ENCODE measurements around the gene SLC11A1. TPM values are rescaled to one million over a fixed set of nuclear protein-coding genes. Genes with fewer than 3 reads are reported as not detected.

Gene SLC11A1
- total RNA-seq, 2 experiments from 2014 or later = 0.57 to 0.78 TPM

DNA sequence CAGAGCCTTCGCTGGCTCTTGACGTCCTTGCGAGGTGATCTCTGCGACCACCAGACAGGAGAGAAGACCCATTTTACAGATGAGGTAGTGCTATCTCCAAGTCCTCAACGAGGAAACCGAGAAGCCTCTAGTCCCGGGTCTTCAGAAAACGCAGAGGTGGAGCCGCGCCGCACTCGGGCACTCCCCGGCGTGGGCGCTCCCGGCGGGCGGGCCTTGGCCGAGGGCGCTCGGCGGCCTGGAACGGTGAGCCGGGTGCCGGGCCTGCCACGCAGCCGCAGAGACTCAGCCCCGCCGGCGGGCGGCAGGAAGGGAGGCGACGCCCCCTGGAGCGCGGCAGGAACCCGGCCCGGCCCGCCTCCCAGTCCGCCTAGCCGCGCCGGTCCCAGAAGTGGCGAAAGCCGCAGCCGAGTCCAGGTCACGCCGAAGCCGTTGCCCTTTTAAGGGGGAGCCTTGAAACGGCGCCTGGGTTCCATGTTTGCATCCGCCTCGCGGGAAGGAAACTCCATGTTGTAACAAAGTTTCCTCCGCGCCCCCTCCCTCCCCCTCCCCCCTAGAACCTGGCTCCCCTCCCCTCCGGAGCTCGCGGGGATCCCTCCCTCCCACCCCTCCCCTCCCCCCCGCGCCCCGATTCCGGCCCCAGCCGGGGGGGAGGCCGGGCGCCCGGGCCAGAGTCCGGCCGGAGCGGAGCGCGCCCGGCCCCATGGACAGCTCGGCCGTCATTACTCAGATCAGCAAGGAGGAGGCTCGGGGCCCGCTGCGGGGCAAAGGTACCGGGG, 17.5 kb downstream of the SLC11A1 start, which contains the start of gene CTDSP1:
Gene CTDSP1, plus strand, starts transcription at position 478 of the 776 bp plus-strand sequence. Its CDS starts 223 bp downstream, at position 701.
- Histone ChIP-seq H2AFZ (ENCODE audit: low read length) (peak within 1 kb of the TSS; percentile 3; the same call in 1 of the 2 replicates), H3K9me3 (ENCODE audit: low read length) (no peaks in the 10 kb centered on the region), H3K27ac (ENCODE audit: low read depth, low read length, poor library complexity, severe bottlenecking) (peak within 1 kb of the TSS; percentile 87), H3K79me2 (ENCODE audit: insufficient read depth, low read depth, low read length) (peaks cover 19% of the 10 kb centered on the region), H4K20me1 (ENCODE audit: insufficient read depth, low read length) (no peaks in the 10 kb centered on the region), H3K4me2 (ENCODE audit: low read length) (peak within 1 kb of the TSS; percentile 79), H3K9me2 (ENCODE audit: insufficient read depth, low read length) (no peaks in the 10 kb centered on the region), H3K4me3 (ENCODE audit: low read depth, low read length, poor library complexity, severe bottlenecking) (peak within 1 kb of the TSS; percentile 88), H3K4me1 (ENCODE audit: insufficient read depth, low read length, poor library complexity, severe bottlenecking) (peaks cover 62% of the 10 kb centered on the region), H3K36me3 (ENCODE audit: insufficient read depth, low read length) (peaks cover 34% of the 10 kb centered on the region)
- POLR2A ChIA-PET = interaction anchor here (0.6 to 1.8 kb wide), 5 partner anchors 43 to 113 kb away, joined by 3 to 8 read pairs (median 3); no protein-coding TSS in a partner anchor
- CTCF ChIA-PET (ENCODE audit: unreplicated experiment) = interaction anchor here (0.6 to 1.1 kb wide), 4 partner anchors 104 to 498 kb away, joined by 3 to 7 read pairs (median 3); partner anchors contain the start of gene PNKD
- no TSS peak for BruUV-seq (replicated peaks)
- TF ChIP-seq EZH2phosphoT487 (IDR thresholded peaks at IDR 0.05; ENCODE audit: borderline replicate concordance, low read depth, low read length) = no peak
- TF ChIP-seq, protein P1, sequence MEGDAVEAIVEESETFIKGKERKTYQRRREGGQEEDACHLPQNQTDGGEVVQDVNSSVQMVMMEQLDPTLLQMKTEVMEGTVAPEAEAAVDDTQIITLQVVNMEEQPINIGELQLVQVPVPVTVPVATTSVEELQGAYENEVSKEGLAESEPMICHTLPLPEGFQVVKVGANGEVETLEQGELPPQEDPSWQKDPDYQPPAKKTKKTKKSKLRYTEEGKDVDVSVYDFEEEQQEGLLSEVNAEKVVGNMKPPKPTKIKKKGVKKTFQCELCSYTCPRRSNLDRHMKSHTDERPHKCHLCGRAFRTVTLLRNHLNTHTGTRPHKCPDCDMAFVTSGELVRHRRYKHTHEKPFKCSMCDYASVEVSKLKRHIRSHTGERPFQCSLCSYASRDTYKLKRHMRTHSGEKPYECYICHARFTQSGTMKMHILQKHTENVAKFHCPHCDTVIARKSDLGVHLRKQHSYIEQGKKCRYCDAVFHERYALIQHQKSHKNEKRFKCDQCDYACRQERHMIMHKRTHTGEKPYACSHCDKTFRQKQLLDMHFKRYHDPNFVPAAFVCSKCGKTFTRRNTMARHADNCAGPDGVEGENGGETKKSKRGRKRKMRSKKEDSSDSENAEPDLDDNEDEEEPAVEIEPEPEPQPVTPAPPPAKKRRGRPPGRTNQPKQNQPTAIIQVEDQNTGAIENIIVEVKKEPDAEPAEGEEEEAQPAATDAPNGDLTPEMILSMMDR (conservative IDR thresholded peaks at IDR 0.05; ENCODE audit: low read length) = no peak
- intact Hi-C loops (cut with micrococcal nuclease; ENCODE audit: unreplicated experiment) = loop anchor here (1.0 to 5.0 kb wide), 4 partner anchors 42 to 493 kb away; partner anchors contain the start of gene CATIP
- peak; percentile 98 for DNase-seq (ENCODE audit: low spot score)

DNA sequence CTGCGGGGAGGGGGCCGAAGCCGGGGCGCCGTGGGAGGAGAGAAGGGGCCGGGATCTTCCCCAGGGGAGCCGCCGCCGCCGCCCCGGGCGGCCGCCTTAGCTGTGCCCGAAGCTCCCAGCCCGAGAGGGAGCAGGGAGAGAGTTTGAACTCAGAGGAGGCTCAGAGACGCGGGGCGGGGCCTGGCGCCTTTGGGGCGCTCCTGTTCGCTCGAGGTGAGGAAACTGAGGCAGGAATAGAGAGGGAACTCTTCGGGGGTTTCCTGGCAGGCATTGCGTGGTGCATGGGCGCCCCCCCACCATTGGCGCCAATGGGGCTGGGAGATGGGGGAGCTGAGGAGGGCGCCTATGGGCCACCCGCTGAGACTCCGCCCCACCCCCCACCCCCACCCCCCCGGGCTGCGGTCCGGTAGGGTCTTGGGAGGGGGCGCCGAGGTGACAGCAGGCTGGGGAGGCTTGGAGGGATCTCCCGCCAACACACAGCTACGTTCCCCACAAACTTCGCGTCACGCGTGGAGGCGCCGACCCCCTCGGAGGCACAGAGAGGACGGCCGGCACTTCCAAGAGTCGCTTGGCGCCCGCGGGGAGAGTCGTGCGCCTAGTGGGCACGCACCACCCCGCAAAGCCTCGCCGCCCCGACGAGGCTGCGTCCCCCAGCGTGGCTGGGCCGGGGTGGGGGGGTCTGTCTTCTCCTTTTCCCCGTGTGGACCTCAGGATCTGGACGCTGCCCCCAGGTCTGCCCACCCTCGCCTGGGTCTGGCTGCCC, 18.3 kb downstream of the SLC11A1 start:
- POLR2A ChIA-PET = interaction anchor here (0.6 to 1.8 kb wide), 5 partner anchors 44 to 114 kb away, joined by 3 to 8 read pairs (median 3); no protein-coding TSS in a partner anchor
- TF ChIP-seq EZH2phosphoT487 (IDR thresholded peaks at IDR 0.05; ENCODE audit: borderline replicate concordance, low read depth, low read length) = no peak
- TF ChIP-seq, protein P1 (conservative IDR thresholded peaks at IDR 0.05; ENCODE audit: low read length) = no peak
- peak overlapping the region; percentile 78 for H3K27ac ChIP-seq (ENCODE audit: low read depth, low read length, poor library complexity, severe bottlenecking)
- peak overlapping the region; percentile 73 for H3K4me2 ChIP-seq (ENCODE audit: low read length)
- H4K20me1 ChIP-seq (ENCODE audit: insufficient read depth, low read length) = no peaks in the 10 kb centered on the region
- peak; percentile 46 for DNase-seq (ENCODE audit: low spot score)
- H3K4me1 ChIP-seq (ENCODE audit: insufficient read depth, low read length, poor library complexity, severe bottlenecking) = peaks cover 62% of the 10 kb centered on the region
- CTCF ChIA-PET (ENCODE audit: unreplicated experiment) = interaction anchor here (0.6 to 1.1 kb wide), 4 partner anchors 105 to 498 kb away, joined by 3 to 7 read pairs (median 3); partner anchors contain the start of gene PNKD
- H3K9me2 ChIP-seq (ENCODE audit: insufficient read depth, low read length) = no peaks in the 10 kb centered on the region
- no TSS peak for BruUV-seq (replicated peaks)
- no peak overlapping the region for H2AFZ ChIP-seq (ENCODE audit: low read length)
- H3K4me3 ChIP-seq (ENCODE audit: low read depth, low read length, poor library complexity, severe bottlenecking) = peak overlapping the region; percentile 88
- intact Hi-C loops (cut with micrococcal nuclease; ENCODE audit: unreplicated experiment) = no loop called here
- peaks cover 41% of the 10 kb centered on the region for H3K36me3 ChIP-seq (ENCODE audit: insufficient read depth, low read length)
- peaks cover 19% of the 10 kb centered on the region for H3K79me2 ChIP-seq (ENCODE audit: insufficient read depth, low read depth, low read length)
- H3K9me3 ChIP-seq (ENCODE audit: low read length) = no peaks in the 10 kb centered on the region
